Natural killer cell (primary cell): ENCODE measurements around the gene DYNLRB1. TPM values are rescaled to one million over a fixed set of nuclear protein-coding genes. Genes with fewer than 3 reads are reported as not detected.

Experiments used
- ATAC-seq, 3 donors: fragments of 150-1000 bp in 2 of 3; fragments of 200-7000 bp in 1 of 3; cut with Tn5 transposase; 1 replicate in 1 of 3; 2 replicates in 2 of 3; pipeline ENCODE4 v1.10.0; 2021; ENCODE audit warnings: mild to moderate bottlenecking in 2 of 3, moderate library complexity in 2 of 3
- DNase-seq, 2 donors: peaks; one replicate each; pipeline versions ENCODE4 v3.0.0 to v3.0.0-alpha.2; 2013 to 2021; ENCODE audit warnings: mixed read lengths in 1 of 2
- H3K27ac ChIP-seq: one replicate; pipeline ENCODE4 v1.5.1; 2013; ENCODE audit warnings: mild to moderate bottlenecking, low read length
- H3K27me3 ChIP-seq: one replicate; pipeline ENCODE4 v1.6.1; 2013; ENCODE audit warnings: low read length; ENCODE audit not compliant: control insufficient read depth, insufficient read depth
- H3K36me3 ChIP-seq: one replicate; pipeline ENCODE4 v1.6.1; 2013; ENCODE audit warnings: low read length; ENCODE audit not compliant: control insufficient read depth, insufficient read depth
- H3K4me1 ChIP-seq: one replicate; pipeline ENCODE4 v1.6.1; 2013; ENCODE audit warnings: low read length; ENCODE audit not compliant: control insufficient read depth, insufficient read depth
- H3K4me3 ChIP-seq: one replicate; pipeline ENCODE4 v1.5.1; 2013; ENCODE audit warnings: low read length
- H3K9me3 ChIP-seq: one replicate; pipeline ENCODE4 v1.6.1; 2013; ENCODE audit warnings: low read length; ENCODE audit not compliant: control insufficient read depth, insufficient read depth
- H3K27ac Mint-ChIP-seq, 2 donors: one replicate each; pipeline ENCODE4 v1.8.0; 2022; ENCODE audit warnings: mild to moderate bottlenecking in 2 of 2, mixed read lengths in 2 of 2, moderate library complexity in 1 of 2
- H3K27me3 Mint-ChIP-seq, 2 donors: one replicate each; pipeline ENCODE4 v1.8.0; 2022; ENCODE audit warnings: low read depth in 2 of 2, mixed read lengths in 2 of 2
- H3K36me3 Mint-ChIP-seq: one replicate; pipeline ENCODE4 v1.8.0; 2022; ENCODE audit warnings: mixed read lengths
- H3K4me1 Mint-ChIP-seq, 2 donors: one replicate each; pipeline ENCODE4 v1.8.0; 2022; ENCODE audit warnings: mixed read lengths in 2 of 2
- H3K4me3 Mint-ChIP-seq: one replicate; pipeline ENCODE4 v1.8.0; 2022; ENCODE audit warnings: mild to moderate bottlenecking, moderate library complexity, mixed read lengths
- H3K9me3 Mint-ChIP-seq, 2 donors: one replicate each; pipeline ENCODE4 v1.8.0; 2022; ENCODE audit warnings: mixed read lengths in 2 of 2
- WGBS: methylation state at CpG from one replicate; pipeline ENCODE4 v1.1.7; 2013; ENCODE audit warnings: missing lambda C conversion rate; ENCODE audit not compliant: insufficient coverage; 5-methylcytosine and 5-hydroxymethylcytosine counted together
- intact Hi-C: fragments of 100-400 bp; cut with micrococcal nuclease; formaldehyde crosslinking; loops from one replicate; pipeline ENCODE4 v1.14.2; 2022
- total RNA-seq, 4 donors: library from RNA; stranded (reverse); fragments of 120-200 nt in 1 of 4; gene quantifications; one replicate each; pipeline versions ENCODE4 v1.2.3 to v1.2.4, GENCODE V29; 2013 to 2022
- TF ChIP-seq, protein P1 (sequence below): fragments of 200-600 bp; IDR thresholded peaks from one replicate; pipeline ENCODE4 v1.8.0; 2022; ENCODE audit warnings: antibody characterized with exemption

DYNLRB1 gene
- total RNA-seq, 3 donors from 2014 or later (not counting 1 experiment from before 2014, with no cell fraction given) = 58.7 to 65.5 (median 61.4) TPM

- WGBS = 98% methylated on average over 4 of the region's 4 CpGs
- H3K9me3 Mint-ChIP-seq = no peaks in the 10 kb centered on the region
- H3K27me3 Mint-ChIP-seq = no peaks in the 10 kb centered on the region
- no peak overlapping the region for H3K4me3 ChIP-seq
- no peaks in the 10 kb centered on the region for H3K27me3 ChIP-seq
- no peak for ATAC-seq
- no peak overlapping the region for H3K27ac ChIP-seq
- peaks cover 11 to 12% of the 10 kb centered on the region in 2 donors for H3K4me1 Mint-ChIP-seq
- no peak for DNase-seq
- no peaks in the 10 kb centered on the region for H3K9me3 ChIP-seq
- H3K36me3 ChIP-seq = peaks cover 18% of the 10 kb centered on the region
- H3K4me3 Mint-ChIP-seq = no peak overlapping the region
- H3K27ac Mint-ChIP-seq = no peak overlapping the region
- TF ChIP-seq, protein P1, sequence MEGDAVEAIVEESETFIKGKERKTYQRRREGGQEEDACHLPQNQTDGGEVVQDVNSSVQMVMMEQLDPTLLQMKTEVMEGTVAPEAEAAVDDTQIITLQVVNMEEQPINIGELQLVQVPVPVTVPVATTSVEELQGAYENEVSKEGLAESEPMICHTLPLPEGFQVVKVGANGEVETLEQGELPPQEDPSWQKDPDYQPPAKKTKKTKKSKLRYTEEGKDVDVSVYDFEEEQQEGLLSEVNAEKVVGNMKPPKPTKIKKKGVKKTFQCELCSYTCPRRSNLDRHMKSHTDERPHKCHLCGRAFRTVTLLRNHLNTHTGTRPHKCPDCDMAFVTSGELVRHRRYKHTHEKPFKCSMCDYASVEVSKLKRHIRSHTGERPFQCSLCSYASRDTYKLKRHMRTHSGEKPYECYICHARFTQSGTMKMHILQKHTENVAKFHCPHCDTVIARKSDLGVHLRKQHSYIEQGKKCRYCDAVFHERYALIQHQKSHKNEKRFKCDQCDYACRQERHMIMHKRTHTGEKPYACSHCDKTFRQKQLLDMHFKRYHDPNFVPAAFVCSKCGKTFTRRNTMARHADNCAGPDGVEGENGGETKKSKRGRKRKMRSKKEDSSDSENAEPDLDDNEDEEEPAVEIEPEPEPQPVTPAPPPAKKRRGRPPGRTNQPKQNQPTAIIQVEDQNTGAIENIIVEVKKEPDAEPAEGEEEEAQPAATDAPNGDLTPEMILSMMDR = no peak
- intact Hi-C loops = no loop called here
- no peaks in the 10 kb centered on the region for H3K36me3 Mint-ChIP-seq
- H3K4me1 ChIP-seq = peaks cover 10% of the 10 kb centered on the region
These were observed 60.8 kb downstream of the DYNLRB1 start for GRCh38 chr20:34577061-34577460.

DNA sequence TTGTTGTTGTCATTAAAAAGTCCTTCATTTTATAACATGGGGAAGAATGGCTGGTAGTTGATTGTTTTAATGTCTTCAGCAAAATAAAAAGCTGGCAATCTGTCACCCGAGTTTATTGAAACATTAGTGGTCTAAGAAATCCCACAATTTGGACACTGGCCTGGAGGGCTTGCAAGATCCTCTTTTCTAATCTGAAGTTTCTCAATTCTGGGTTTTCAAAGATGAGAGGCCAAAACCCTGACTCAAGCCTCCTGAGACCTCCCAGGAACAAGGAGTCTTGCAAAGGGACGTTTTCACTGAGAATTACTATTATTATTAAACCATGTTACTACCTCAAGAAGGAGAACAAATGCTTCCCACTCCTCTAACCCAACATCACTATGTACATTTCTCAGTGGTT lies 61.8 kb downstream of the DYNLRB1 start:
- no peak overlapping the region for H3K27ac Mint-ChIP-seq
- no peaks in the 10 kb centered on the region for H3K36me3 Mint-ChIP-seq
- H3K4me1 Mint-ChIP-seq = peaks cover 11 to 12% of the 10 kb centered on the region in 2 donors
- H3K4me3 Mint-ChIP-seq = no peak overlapping the region
- TF ChIP-seq, protein P1 = no peak
- H3K27me3 Mint-ChIP-seq = no peaks in the 10 kb centered on the region
- H3K9me3 ChIP-seq = no peaks in the 10 kb centered on the region
- ATAC-seq = no peak
- H3K27ac ChIP-seq = no peak overlapping the region
- H3K9me3 Mint-ChIP-seq = no peaks in the 10 kb centered on the region
- peaks cover 10% of the 10 kb centered on the region for H3K4me1 ChIP-seq
- no peak for DNase-seq
- intact Hi-C loops = no loop called here
- whole genome bisulfite sequencing = 68% methylated on average over 2 of the region's 2 CpGs
- no peaks in the 10 kb centered on the region for H3K27me3 ChIP-seq
- H3K4me3 ChIP-seq = no peak overlapping the region
- peaks cover 16% of the 10 kb centered on the region for H3K36me3 ChIP-seq

- no peak for ATAC-seq
- H3K27ac Mint-ChIP-seq = no peak overlapping the region
- no peaks in the 10 kb centered on the region for H3K9me3 ChIP-seq
- no peak for DNase-seq
- 90% methylated on average over 6 of the region's 6 CpGs for WGBS
- TF ChIP-seq, protein P1 = no peak
- peaks cover 11 to 12% of the 10 kb centered on the region in 2 donors for H3K4me1 Mint-ChIP-seq
- no peak overlapping the region for H3K4me3 ChIP-seq
- intact Hi-C loops = no loop called here
- no peak overlapping the region for H3K27ac ChIP-seq
- H3K4me3 Mint-ChIP-seq = no peak overlapping the region
- H3K36me3 Mint-ChIP-seq = no peaks in the 10 kb centered on the region
- no peaks in the 10 kb centered on the region for H3K9me3 Mint-ChIP-seq
- no peaks in the 10 kb centered on the region for H3K27me3 ChIP-seq
- H3K4me1 ChIP-seq = peaks cover 10% of the 10 kb centered on the region
- no peaks in the 10 kb centered on the region for H3K27me3 Mint-ChIP-seq
- peaks cover 13% of the 10 kb centered on the region for H3K36me3 ChIP-seq
These were observed 62.3 kb downstream of the DYNLRB1 start for GRCh38 chr20:34578521-34578920.
